AG09309 (cell line): ENCODE measurements around the gene HSPA4L.
A peak's percentile ranks its signal among the peaks of the same experiment; 100 is the strongest.

Experiments
- DNase-seq: peaks from one replicate; pipeline ENCODE4 v3.0.0-alpha.2; 2010; ENCODE audit warnings: low read depth
- H3K4me3 ChIP-seq: 2 replicates; pipeline ENCODE4 v1.5.1; 2011; ENCODE audit warnings: mild to moderate bottlenecking, low read depth, low read length, moderate library complexity; ENCODE audit not compliant: control insufficient read depth
- TF ChIP-seq, protein P1 (sequence below): IDR thresholded peaks from 2 replicates; pipeline ENCODE4 v1.5.1; 2011; ENCODE audit warnings: mild to moderate bottlenecking, low read depth, low read length, inconsistent platforms; ENCODE audit not compliant: insufficient read depth, control insufficient read depth; ENCODE audit errors: missing control alignments

The HSPA4L gene

DNA sequence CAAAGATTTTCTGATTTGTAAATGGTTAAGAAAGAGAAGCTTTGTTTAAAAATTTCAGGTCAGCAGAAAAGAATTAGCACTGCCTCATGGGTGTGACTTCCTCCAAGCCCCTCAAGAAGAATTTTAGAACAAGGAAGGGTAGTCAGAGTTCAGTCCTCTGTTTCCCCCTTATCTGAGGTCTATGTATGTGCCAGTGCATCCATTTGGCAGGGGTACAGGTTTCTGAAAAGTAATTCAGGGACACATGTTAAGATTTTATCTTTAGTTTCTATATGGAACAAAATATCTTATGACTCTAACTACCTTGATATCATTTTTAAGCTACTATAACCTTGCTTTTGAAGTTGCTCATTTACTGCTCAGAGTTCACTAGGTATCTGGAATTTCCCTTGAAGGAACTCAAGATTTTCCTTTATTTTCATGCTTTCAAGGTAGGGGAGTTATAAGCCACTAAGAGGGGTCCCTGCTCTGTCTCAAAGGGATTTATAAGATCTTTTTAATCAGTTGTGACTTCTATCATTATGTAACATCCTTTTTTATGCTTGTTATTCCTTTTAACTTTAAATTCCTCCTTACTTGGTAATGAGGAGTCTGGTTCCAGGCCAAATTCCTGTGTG is 74.2 kb downstream of the HSPA4L start:
- DNase-seq, result peak; percentile 81
- no peak overlapping the region for H3K4me3 ChIP-seq
- TF ChIP-seq, protein P1, sequence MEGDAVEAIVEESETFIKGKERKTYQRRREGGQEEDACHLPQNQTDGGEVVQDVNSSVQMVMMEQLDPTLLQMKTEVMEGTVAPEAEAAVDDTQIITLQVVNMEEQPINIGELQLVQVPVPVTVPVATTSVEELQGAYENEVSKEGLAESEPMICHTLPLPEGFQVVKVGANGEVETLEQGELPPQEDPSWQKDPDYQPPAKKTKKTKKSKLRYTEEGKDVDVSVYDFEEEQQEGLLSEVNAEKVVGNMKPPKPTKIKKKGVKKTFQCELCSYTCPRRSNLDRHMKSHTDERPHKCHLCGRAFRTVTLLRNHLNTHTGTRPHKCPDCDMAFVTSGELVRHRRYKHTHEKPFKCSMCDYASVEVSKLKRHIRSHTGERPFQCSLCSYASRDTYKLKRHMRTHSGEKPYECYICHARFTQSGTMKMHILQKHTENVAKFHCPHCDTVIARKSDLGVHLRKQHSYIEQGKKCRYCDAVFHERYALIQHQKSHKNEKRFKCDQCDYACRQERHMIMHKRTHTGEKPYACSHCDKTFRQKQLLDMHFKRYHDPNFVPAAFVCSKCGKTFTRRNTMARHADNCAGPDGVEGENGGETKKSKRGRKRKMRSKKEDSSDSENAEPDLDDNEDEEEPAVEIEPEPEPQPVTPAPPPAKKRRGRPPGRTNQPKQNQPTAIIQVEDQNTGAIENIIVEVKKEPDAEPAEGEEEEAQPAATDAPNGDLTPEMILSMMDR, result no peak

- no peak overlapping the region for H3K4me3 ChIP-seq
- no peak for DNase-seq
Measured at GRCh38 chr4:127856813-127857447, 74.8 kb downstream of the HSPA4L start.

DNA sequence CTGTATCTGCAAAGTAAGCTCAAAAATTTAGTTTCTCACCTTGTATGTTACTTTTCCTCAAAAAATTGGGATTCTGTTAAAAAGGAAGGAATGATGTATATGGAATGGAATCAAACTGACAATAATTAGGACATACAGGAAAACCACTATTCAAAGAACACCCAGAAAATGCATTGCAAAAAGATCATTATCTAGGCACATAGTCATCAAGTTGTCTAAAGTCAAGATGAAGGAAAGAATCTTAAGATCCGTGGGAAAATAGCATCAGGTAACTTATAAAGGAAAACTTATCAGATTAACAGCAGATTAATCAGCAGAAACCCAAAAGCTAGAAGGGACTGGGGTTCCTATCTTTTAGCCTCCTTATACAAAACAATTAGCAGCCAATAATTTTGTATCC is 75.5 kb downstream of the HSPA4L start:
- no peak overlapping the region for H3K4me3 ChIP-seq
- no peak for DNase-seq
- TF ChIP-seq, protein P1, result no peak

More at GRCh38 chr4:127856813-127857447, 74.8 kb downstream of the HSPA4L start:
- TF ChIP-seq, protein P1, result no peak

DNA sequence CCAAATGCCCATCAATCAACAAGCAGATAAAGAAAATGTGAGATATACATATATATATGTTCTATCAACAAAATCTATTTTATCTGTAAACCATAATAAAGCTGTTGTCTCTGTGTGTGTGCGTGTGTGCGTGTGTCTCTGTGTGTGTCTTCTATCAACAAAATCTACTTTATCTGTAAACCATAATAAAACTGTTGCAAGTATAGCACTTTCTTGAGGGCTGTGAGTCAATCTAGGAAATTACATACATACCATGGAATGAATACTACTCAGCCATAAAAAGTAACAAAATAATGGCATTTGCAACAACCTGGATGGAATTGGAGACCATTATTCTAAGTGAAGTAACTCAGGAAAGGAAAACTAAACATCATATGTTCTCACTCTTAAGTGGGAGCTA is 86.1 kb downstream of the HSPA4L start:
- no peak overlapping the region for H3K4me3 ChIP-seq
- DNase-seq, result no peak
- TF ChIP-seq, protein P1, result no peak

DNA sequence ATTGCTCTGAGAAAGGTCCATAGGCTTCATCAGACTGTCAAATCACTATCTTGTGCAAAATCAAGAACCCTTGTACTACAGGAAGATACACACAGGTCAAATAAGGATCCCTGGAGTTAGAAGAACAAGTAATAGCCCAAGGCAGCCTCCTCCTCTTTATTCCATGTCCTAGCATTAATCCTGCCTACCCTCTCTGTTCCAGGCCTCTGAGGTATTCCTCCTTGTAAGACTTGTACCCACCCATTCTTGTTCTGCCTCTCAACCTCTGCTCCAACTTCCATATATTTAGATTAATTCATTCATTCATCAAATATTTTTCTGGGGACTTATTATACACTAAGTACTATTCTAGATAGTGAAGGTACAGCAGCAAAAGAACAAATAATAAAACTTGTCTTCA is 88.2 kb downstream of the HSPA4L start:
- TF ChIP-seq, protein P1, result no peak
- no peak overlapping the region for H3K4me3 ChIP-seq
- no peak for DNase-seq

DNA sequence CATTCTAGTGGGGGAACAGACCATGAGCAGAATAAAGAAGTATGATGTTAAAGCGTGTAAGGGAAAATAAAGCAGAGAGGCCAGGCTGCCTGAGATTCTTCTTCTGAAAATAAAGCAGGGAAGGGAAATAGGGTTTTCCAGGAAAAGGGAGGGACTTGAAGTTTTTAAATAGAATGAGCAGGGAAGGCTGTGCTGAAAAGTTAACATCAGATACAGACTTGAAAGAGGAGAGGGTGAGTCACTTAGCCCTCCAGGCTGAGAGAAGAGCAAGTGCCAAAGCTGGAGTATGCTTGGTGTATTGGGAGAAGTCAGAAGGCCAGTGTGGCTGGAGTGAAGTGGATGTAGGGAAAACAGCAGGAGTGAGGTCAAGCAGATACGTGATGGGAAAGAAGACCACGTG is 88.6 kb downstream of the HSPA4L start:
- DNase-seq, result peak; percentile 71
- TF ChIP-seq, protein P1, result no peak
- no peak overlapping the region for H3K4me3 ChIP-seq
